ENCODE results near the gene SIPA1L2. TPM values are rescaled to one million over a fixed set of nuclear protein-coding genes. Genes with fewer than 3 reads are reported as not detected.

SIPA1L2 gene
- total and polyA plus RNA-seq, 2 donors (not counting 1 experiment from before 2014, with no cell fraction given), result 0.39 to 2.0 TPM

- Histone ChIP-seq H3K9ac (ENCODE audit: insufficient read depth, low read length) (no peak overlapping the region), H4K20me1 (ENCODE audit: control insufficient read depth, extremely low read depth, insufficient read depth, low read length) (no peaks in the 10 kb centered on the region), H3K36me3 (ENCODE audit: control insufficient read depth, insufficient read depth, low read length) (no peaks in the 10 kb centered on the region), H3K27me3 (ENCODE audit: control insufficient read depth, insufficient read depth, low read length) (no peaks in the 10 kb centered on the region), H3K27ac (ENCODE audit: insufficient read depth, low read length) (no peak overlapping the region), H3K4me2 (ENCODE audit: extremely low read depth, insufficient read depth, low read length) (no peak overlapping the region), H3K79me2 (ENCODE audit: control insufficient read depth, insufficient read depth, low read length) (no peaks in the 10 kb centered on the region), H2AFZ (ENCODE audit: low read length) (no peak overlapping the region), H3K4me3 (replicated peaks in 1 of 4; ENCODE audit: control extremely low read depth in 1 of 4, insufficient read depth in 1 of 4, low read depth in 3 of 4, low read length in 4 of 4) (no peak overlapping the region), H3K9me3 (ENCODE audit: control insufficient read depth, insufficient read depth, low read depth, low read length) (no peaks in the 10 kb centered on the region), H3K4me1 (ENCODE audit: control insufficient read depth, extremely low read depth, insufficient read depth, low read length) (no peaks in the 10 kb centered on the region)
- DNase-seq (ENCODE audit: low read depth in 2 of 2), result no peak
- no peak for TF ChIP-seq EZH2 (IDR thresholded peaks at IDR 0.05; ENCODE audit: low read length, missing control alignments)
- TF ChIP-seq CTCF (conservative IDR thresholded peaks at IDR 0.05 in 1 of 2, IDR thresholded peaks at IDR 0.05 in 1 of 2; ENCODE audit: low read depth in 1 of 2, low read length in 2 of 2), result no peak
Measured at GRCh38 chr1:232650418-232650817, 20.5 kb upstream of the SIPA1L2 start.

GRCh38 chr1:232648316-232648715 is 18.4 kb upstream of the SIPA1L2 start:
- DNase-seq (ENCODE audit: low read depth in 2 of 2), result peak in 1 of 2 donors; percentile 51
- no peak overlapping the region for H3K9ac ChIP-seq (ENCODE audit: insufficient read depth, low read length)
- no peak for TF ChIP-seq CTCF (conservative IDR thresholded peaks at IDR 0.05 in 1 of 2, IDR thresholded peaks at IDR 0.05 in 1 of 2; ENCODE audit: low read depth in 1 of 2, low read length in 2 of 2)
- no peak for TF ChIP-seq EZH2 (IDR thresholded peaks at IDR 0.05; ENCODE audit: low read length, missing control alignments)
- no peaks in the 10 kb centered on the region for H4K20me1 ChIP-seq (ENCODE audit: control insufficient read depth, extremely low read depth, insufficient read depth, low read length)
- H3K4me2 ChIP-seq (ENCODE audit: extremely low read depth, insufficient read depth, low read length), result no peak overlapping the region
- H2AFZ ChIP-seq (ENCODE audit: low read length), result no peak overlapping the region
- H3K4me3 ChIP-seq (replicated peaks in 1 of 4; ENCODE audit: control extremely low read depth in 1 of 4, insufficient read depth in 1 of 4, low read depth in 3 of 4, low read length in 4 of 4), result no peak overlapping the region
- no peaks in the 10 kb centered on the region for H3K27me3 ChIP-seq (ENCODE audit: control insufficient read depth, insufficient read depth, low read length)
- no peaks in the 10 kb centered on the region for H3K36me3 ChIP-seq (ENCODE audit: control insufficient read depth, insufficient read depth, low read length)
- no peak overlapping the region for H3K27ac ChIP-seq (ENCODE audit: insufficient read depth, low read length)
- no peaks in the 10 kb centered on the region for H3K9me3 ChIP-seq (ENCODE audit: control insufficient read depth, insufficient read depth, low read depth, low read length)
- H3K79me2 ChIP-seq (ENCODE audit: control insufficient read depth, insufficient read depth, low read length), result no peaks in the 10 kb centered on the region
- H3K4me1 ChIP-seq (ENCODE audit: control insufficient read depth, extremely low read depth, insufficient read depth, low read length), result no peaks in the 10 kb centered on the region

GRCh38 chr1:232644209-232644608 is 14.3 kb upstream of the SIPA1L2 start:
- TF ChIP-seq CTCF (conservative IDR thresholded peaks at IDR 0.05 in 1 of 2, IDR thresholded peaks at IDR 0.05 in 1 of 2; ENCODE audit: low read depth in 1 of 2, low read length in 2 of 2) (no peak), EZH2 (IDR thresholded peaks at IDR 0.05; ENCODE audit: low read length, missing control alignments) (no peak)
- H4K20me1 ChIP-seq (ENCODE audit: control insufficient read depth, extremely low read depth, insufficient read depth, low read length), result no peaks in the 10 kb centered on the region
- H3K79me2 ChIP-seq (ENCODE audit: control insufficient read depth, insufficient read depth, low read length), result no peaks in the 10 kb centered on the region
- no peaks in the 10 kb centered on the region for H3K9me3 ChIP-seq (ENCODE audit: control insufficient read depth, insufficient read depth, low read depth, low read length)
- H3K27me3 ChIP-seq (ENCODE audit: control insufficient read depth, insufficient read depth, low read length), result no peaks in the 10 kb centered on the region
- no peaks in the 10 kb centered on the region for H3K36me3 ChIP-seq (ENCODE audit: control insufficient read depth, insufficient read depth, low read length)
- H3K4me1 ChIP-seq (ENCODE audit: control insufficient read depth, extremely low read depth, insufficient read depth, low read length), result no peaks in the 10 kb centered on the region
- H2AFZ ChIP-seq (ENCODE audit: low read length), result no peak overlapping the region
- H3K4me2 ChIP-seq (ENCODE audit: extremely low read depth, insufficient read depth, low read length), result no peak overlapping the region
- H3K4me3 ChIP-seq (replicated peaks in 1 of 4; ENCODE audit: control extremely low read depth in 1 of 4, insufficient read depth in 1 of 4, low read depth in 3 of 4, low read length in 4 of 4), result no peak overlapping the region
- no peak for DNase-seq (ENCODE audit: low read depth in 2 of 2)
- no peak overlapping the region for H3K27ac ChIP-seq (ENCODE audit: insufficient read depth, low read length)
- no peak overlapping the region for H3K9ac ChIP-seq (ENCODE audit: insufficient read depth, low read length)
